Measurements from ENCODE around the gene NTRK1.
A peak's percentile ranks its signal among the peaks of the same experiment; 100 is the strongest.
"Not testable (repeated sequence)": the region's sequence is repeated elsewhere in the genome, so short reads cannot be mapped to it uniquely, and the experiment has no call there.

Gene NTRK1

DNA sequence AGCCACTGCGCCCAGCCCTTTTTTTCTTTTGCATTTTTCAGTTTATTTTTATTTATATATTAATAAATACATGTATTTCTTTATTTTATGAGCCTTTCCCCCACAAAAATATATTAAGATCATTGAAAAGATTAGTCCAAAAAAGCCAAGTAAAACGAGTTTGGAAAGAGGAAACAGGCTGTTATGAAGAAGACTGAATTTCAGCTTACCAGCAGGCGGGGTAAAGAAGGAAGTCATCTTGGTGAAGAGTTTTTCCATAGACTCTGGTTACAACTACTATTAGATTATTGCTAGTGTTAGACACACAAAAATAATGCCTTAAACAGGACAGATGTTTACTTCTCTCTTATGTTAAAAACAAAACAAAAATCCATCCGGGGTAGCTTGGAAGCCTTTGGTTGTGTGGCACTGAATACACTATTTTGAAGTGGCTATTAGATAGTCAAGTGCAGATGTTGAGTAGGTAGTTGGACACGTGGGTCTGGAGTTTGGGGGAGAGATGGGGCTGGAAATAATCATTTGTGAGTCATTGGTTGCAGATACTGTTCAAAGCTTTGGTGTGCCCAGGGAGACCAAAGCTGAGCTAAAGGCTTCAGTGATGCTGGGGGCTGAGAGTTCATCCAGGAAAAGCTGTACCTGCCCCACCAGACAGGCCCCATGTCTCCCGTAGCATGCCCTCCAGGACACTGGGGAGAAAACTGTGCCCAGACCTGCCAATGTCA is 51.1 kb downstream of the NTRK1 start:
- no peak for DNase-seq

GRCh38 chr1:156912310-156912709 is 51.6 kb downstream of the NTRK1 start:
- DNase-seq = no peak

DNA sequence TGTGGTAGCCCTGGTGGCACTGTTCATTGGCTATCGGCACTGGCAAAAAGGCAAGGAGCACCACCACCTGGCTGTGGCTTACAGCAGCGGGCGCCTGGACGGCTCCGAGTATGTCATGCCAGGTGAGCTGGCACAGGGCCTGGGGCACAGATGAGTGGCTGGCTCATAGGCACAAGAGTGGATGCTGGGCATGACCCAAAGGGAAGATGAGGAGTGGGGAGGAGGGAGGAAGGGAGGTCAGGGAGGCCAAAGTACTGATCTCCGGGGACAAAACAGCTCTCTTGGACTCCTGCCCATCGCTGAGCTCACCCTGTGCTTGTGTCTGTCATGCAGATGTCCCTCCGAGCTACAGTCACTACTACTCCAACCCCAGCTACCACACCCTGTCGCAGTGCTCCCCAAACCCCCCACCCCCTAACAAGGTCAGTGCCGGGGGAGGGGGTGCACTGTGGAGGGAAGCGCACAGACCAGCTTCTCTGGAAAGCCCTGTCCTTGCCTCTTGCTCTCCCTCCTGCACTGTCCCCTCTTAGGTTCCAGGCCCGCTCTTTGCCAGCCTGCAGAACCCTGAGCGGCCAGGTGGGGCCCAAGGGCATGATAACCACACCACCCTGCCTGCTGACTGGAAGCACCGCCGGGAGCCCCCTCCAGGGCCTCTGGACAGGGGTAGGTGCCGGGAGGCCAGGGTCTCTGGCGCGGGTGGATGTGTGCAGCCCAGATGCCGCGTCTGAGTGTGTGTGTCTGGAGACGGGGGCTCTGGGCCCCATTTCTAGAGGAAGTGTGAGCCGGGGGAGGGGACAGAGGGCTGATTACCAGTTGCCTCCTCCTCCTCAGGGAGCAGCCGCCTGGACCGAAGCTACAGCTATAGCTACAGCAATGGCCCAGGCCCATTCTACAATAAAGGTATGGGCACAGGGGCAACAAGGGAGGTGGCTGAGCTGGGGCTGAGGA is 52.5 kb downstream of the NTRK1 start:
- peak in 4 of 51 donors; percentile 7 to 54 (median 16) for DNase-seq

- DNase-seq = no peak
Measured at GRCh38 chr1:156913809-156914387, 53.2 kb downstream of the NTRK1 start.

GRCh38 chr1:156914440-156914856 is 53.8 kb downstream of the NTRK1 start:
- DNase-seq = no peak

DNA sequence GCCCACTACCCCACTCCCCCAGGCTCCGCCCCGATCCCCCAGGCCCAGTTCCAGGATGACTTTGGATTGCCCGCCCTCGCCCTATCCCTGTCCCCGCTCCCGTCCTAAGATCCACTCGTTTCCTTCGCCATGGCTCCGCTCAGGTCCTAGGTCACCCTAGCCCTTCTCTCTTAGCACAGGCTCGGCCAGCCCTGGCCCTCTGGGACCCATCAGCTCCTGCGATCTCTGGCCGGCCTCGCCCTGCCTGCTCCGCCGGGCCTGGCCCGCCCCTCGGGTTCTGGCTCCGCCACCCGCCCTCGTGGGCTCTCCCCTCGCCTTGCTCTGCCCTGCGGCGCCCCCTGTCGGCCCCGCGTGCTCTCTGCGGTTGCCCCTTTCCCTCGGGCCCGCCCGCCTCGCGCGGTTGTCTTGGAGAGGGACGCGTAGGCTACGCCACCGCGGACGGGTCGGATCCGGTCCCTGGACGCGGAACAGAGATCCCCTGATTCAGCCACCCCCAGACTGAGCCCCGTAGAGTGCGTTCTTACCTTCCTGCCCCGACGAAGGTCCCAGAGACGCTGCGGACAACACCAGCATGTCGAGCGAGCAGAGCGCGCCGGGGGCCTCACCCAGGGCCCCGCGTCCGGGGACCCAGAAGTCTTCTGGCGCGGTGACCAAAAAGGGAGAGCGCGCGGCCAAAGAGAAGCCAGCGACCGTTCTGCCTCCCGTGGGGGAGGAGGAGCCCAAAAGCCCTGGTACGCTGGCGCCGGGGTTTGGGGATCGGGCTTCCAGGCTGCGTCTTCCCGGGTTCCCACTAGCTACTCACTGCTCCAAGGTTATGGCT is 59.8 kb downstream of the NTRK1 start, which contains the start of gene LRRC71:
TSS of gene LRRC71 (plus strand) at position 400 of the 820 bp plus-strand sequence. CDS start at position 572, 172 bp downstream.
- peak in 31 of 51 donors; percentile 4 to 70 (median 32) for DNase-seq

DNA sequence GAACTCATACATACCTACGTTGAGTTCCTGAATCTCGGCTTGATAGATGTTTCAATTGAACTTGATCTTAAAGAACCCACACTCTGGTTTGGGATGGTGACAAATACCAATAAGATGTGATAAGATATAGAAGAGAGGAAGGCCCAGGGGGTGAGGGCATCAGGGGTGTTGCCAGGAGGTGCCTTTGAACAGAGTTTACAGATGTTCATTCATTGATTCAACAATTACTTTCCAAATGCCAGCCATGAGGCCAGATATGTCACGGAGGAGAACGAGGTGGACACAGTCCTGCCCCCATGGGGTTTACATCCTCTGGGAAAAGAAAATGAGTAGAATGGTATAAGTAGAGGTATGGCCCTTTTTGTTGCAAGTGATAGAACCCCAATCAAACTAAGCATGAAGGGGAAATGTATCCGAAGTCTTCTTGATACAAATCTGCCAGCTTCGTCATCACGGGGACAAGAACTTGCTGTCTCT is 60.4 kb downstream of the NTRK1 start:
- DNase-seq = no peak

DNA sequence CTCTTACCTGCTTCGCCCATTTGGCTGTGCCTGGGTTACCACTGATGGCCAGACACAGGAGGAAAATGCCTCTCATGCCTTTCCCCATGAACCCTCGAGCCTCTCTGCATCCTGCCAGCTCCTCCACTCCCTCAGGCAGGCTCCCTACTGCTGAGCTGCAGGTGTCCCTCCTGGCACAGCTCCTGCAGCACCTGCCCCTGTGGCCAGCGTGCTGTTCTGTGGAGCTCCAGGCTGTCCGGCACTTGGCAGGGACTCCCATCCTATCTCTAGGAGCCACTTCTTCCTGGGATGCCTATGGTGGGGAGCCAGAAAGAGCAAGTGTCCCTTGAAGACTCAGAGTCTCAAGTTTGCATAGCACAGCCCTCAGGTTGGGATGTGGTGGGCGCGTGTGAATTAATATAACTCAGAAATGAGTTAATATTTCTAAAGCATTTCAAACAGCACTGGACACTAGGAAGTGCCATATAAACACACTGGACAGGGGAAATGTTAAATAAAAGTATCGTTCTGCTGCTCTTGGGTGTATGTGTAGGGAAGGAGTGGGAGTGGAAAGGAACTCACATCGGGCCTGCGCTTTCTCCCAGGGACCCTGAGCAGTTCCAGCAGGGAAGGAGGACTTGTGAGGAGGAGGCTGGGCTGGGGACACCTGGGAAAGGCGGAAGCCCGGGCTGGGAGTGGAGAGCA is 62.5 kb downstream of the NTRK1 start:
- no peak for DNase-seq

GRCh38 chr1:156923670-156924477 is 63.2 kb downstream of the NTRK1 start:
- DNase-seq = no peak

DNA sequence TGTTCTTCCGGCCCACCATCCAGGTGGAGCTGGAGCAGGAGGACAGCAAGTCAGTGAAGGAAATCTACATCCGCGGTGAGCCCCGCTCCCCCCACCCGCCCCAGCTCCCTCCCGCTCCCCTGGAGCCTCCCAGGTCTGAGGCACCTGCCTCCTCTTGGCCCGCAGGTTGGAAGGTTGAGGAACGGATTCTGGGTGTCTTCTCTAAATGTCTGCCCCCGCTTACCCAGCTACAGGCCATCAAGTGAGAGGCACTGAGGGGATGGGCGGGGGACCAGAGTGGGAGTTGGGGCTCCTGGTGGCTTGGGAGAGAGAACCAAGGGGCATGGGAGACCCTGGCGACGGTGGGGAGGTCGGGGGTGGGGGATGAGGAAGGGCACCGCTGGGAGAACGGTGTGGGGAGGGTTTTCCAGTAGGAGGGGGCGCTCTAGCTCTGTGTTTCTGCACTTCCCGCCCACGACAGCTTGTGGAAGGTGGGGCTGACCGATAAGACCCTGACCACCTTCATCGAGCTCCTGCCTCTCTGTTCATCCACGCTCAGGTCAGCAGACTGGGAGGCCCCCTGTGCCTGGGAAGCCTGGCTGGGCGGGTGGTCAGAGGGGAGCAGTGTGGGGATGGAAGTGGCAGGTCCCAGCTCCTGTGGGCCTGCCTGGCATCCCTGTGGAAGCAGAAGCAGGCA is 64.0 kb downstream of the NTRK1 start:
- DNase-seq = no peak

- DNase-seq = no peak
Measured at GRCh38 chr1:156925154-156926010, 64.7 kb downstream of the NTRK1 start.

DNA sequence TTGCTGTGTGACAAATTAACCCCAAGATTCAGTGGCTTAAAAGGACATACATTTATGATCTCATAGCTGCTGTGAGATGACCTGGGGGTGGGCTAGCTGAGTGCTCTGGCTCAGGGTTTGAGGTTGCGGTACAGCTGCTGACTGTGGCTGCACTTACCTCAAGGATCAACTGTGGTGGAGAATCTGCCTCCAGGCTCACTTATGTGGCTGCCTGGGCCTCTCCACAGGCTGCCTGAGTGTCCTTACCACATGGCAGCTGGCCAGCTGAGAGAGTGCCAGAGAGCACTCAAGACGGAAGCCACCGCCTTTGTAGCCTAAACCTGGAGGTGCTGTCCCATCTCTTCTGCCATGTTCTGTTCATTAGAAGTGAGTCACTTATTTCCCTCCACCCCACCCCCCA is 65.5 kb downstream of the NTRK1 start:
- peak in 4 of 51 donors; percentile 7 to 14 (median 12) for DNase-seq

DNA sequence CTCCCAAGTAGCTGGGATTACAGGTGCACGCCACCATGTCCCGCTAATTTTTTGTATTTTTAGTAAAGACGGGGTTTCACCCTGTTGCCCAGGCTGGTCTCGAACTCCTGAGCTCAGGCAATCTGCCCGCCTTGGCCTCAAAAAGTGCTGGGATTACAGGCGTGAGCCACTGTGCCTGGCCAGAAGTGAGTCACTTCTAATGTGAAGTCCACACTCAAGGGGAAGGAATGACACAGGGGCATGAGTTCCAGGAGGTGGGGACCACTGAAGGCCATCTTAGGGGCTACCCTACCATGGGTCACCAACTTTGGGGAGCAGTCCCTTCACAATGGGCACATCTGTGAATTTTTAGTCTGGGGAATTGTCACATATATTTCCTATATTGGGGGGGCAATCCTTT is 66.0 kb downstream of the NTRK1 start:
- not testable (repeated sequence) for DNase-seq

DNA sequence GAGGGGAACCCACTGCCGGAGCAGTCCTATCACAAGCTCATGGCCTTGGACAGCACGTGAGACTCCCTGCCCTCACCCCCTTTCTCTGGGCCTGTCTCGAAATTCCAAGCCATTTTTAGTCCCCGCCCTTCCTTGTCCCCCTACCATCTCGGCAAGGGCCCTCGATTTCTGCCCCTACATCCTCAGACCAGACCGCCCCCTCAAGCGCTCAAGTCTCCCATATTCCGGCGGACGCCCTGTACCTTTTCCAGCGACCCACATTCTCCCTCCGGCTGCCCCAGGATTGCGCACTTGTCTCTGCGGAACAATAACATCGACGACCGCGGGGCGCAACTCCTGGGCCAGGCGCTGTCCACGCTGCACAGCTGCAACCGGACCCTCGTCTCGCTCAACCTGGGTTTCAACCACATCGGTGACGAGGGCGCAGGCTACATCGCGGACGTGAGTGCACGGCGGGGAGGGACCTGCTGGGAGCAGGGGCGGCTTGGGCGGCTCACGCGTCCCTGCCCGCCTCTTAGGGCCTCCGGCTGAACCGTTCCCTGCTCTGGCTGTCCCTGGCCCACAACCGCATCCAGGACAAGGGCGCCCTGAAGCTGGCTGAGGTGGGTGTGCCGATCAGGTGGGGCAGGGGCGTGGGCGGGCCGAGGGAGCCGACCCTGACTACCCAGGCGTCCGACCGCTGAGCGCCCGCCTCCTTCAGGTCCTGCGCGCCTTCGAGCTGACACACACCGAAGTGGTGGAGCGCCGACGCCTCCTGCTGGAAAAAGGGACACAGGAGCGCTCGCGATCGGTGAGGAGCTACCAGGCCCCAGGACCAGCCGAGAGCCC is 66.8 kb downstream of the NTRK1 start:
- peak in 10 of 51 donors; percentile 6 to 29 (median 17) for DNase-seq

DNA sequence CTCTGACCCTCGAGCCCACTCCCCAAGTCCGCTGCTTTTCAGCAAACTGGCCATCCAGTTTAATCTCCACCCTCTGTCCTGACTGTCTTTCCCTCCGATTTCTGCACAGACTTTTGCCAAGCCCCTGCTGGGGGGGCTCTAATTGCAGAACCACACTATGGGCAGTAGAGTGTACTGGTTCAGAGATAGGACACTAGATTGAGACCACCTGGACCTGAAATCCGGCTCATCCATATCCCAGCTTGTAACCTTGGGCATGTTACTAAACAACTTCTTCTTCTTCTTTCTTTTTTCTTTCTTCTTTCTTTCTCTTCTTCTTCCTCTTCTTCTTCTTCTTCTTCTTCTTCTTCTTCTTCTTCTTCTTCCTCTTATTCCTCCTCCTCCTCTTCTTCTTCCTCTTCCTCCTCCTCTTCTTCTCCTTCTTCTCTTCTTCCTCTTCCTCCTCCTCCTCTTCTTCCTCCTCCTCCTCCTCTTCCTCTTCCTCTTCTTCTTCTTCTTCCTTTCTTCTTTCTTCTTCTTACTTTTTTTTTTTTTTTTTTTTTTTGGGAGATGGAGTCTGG is 67.5 kb downstream of the NTRK1 start:
- DNase-seq = no peak

DNA sequence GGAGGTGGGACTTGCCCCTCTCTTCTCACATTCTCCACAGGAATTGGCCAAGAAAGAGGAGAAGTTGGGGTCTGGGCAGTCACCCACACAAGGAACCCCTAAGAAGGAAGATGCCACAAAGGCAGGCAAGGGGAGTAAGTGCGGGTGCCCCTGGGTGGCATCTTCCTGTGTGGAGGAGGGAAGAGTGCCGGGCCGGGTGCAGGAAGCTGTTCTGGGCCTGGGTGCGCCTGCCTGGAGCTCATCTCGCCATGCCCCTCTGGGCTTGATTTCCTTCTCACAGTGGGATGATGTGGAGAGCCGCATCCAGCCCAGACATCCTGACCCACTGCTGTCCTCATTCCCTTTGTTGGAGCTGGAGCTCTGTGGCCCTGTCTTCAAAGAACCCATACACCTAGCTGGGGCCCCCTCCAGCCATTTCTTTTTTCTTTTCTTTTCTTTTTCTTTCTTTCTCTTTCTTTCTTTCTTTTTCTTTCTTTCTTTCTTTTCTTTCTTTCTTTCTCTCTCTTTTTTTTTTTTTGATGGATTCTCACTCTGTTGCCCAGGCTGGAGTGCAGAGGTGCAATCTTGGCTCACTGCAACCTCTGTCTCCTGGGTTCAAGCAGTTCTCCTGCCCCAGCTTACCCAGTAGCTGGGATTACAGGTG is 69.1 kb downstream of the NTRK1 start:
- no peak for DNase-seq

All from hypothalamus (tissue), 51 donors.